Measurements from ENCODE around the gene MED26. TPM values are rescaled to one million over a fixed set of nuclear protein-coding genes. Genes with fewer than 3 reads are reported as not detected.

MED26 gene
- total RNA-seq, 2 donors from 2014 or later = 24.1 TPM

- Mint-ChIP-seq H3K27ac (peak overlapping the region in 1 of 2 donors; percentile 53), H3K9me3 (no peaks in the 10 kb centered on the region), H3K36me3 (peaks cover 10% of the 10 kb centered on the region in 2 donors)
- ATAC-seq (no peak), DNase-seq (ENCODE audit: low spot score in 2 of 2) (no peak)
These were observed 98.4 kb downstream of the MED26 start for GRCh38 chr19:16529466-16530144.

GRCh38 chr19:16527971-16528521 is 100.0 kb downstream of the MED26 start:
- H3K9me3 Mint-ChIP-seq = no peaks in the 10 kb centered on the region
- DNase-seq (ENCODE audit: low spot score in 2 of 2) (peak in 1 of 2 donors; percentile 41), ATAC-seq (peak in 1 of 2 donors; percentile 50)
- peaks cover 6 to 10% of the 10 kb centered on the region in 2 donors for H3K36me3 Mint-ChIP-seq
- peak overlapping the region; percentile 26 to 29 for H3K27ac Mint-ChIP-seq

- H3K9me3 Mint-ChIP-seq = no peaks in the 10 kb centered on the region
- H3K27ac Mint-ChIP-seq = peak overlapping the region in 1 of 2 donors; percentile 26
- no peak for ATAC-seq
- DNase-seq (ENCODE audit: low spot score in 2 of 2) = no peak
- peaks cover 6 to 10% of the 10 kb centered on the region in 2 donors for H3K36me3 Mint-ChIP-seq
These were observed 100.6 kb downstream of the MED26 start for GRCh38 chr19:16527334-16527935.

GRCh38 chr19:16525751-16526481 is 102.1 kb downstream of the MED26 start:
- ATAC-seq (no peak), DNase-seq (ENCODE audit: low spot score in 2 of 2) (no peak)
- H3K27ac Mint-ChIP-seq = no peak overlapping the region
- H3K9me3 Mint-ChIP-seq = no peaks in the 10 kb centered on the region
- peaks cover 0 to 4% of the 10 kb centered on the region in 2 donors for H3K36me3 Mint-ChIP-seq

GRCh38 chr19:16524991-16525734 is 102.8 kb downstream of the MED26 start:
- no peak overlapping the region for H3K27ac Mint-ChIP-seq
- ATAC-seq = no peak
- H3K36me3 Mint-ChIP-seq = peaks cover 0 to 4% of the 10 kb centered on the region in 2 donors
- H3K9me3 Mint-ChIP-seq = no peaks in the 10 kb centered on the region
- no peak for DNase-seq (ENCODE audit: low spot score in 2 of 2)

Other genes with a start within 250 kb of the MED26 start
- 10 to 100 TPM; 35.0 to 43.8 TPM for gene EPS15L1, start 156.2 kb downstream of the MED26 start, total RNA-seq
- not detected for gene CALR3, start 132.0 kb downstream of the MED26 start, total RNA-seq
- gene C19orf44, start 131.8 kb downstream of the MED26 start, total RNA-seq = 1 to 10 TPM; 3.1 to 4.3 TPM
- 100 to 1,000 TPM in 1 of 2 donors, 10 to 100 TPM in 1; 54.9 to 117 TPM for gene CHERP, start 85.8 kb downstream of the MED26 start, total RNA-seq
- 10 to 100 TPM; 39.5 to 58.2 TPM for gene SLC35E1, start 55.8 kb downstream of the MED26 start, total RNA-seq
- gene SMIM7, start 31.9 kb upstream of the MED26 start, total RNA-seq = 10 to 100 TPM; 44.0 to 45.8 TPM
- gene TMEM38A, start 32.9 kb upstream of the MED26 start, total RNA-seq = 1 to 10 TPM; 1.6 to 2.5 TPM
- not detected for gene NWD1, start 91.6 kb upstream of the MED26 start, total RNA-seq
- 10 to 100 TPM; 31.6 to 31.8 TPM for gene SIN3B, start 201.2 kb upstream of the MED26 start, total RNA-seq